SK-N-SH treated with all-trans-retinoic acid at 6 μM for 48 hours (cell line): Measurements from ENCODE around the gene FLAD1.

Experiments used
- ARNTL ChIP-seq: fragments of 450-650 bp; formaldehyde crosslinking; IDR thresholded peaks from 2 replicates; pipeline ENCODE4 v1.5.0; 2020; ENCODE audit warnings: low read depth, mild to moderate bottlenecking, moderate library complexity, borderline replicate concordance
- SNAI2 ChIP-seq: fragments of 250-450 bp; sonication (Bioruptor Pico); IDR thresholded peaks from 2 replicates; pipeline ENCODE4 v1.5.0; 2020; ENCODE audit warnings: mild to moderate bottlenecking, moderate library complexity
- TOX ChIP-seq: fragments of 250-450 bp; sonication (Bioruptor Pico); IDR thresholded peaks from 2 replicates; pipeline ENCODE4 v1.8.0; 2021; ENCODE audit warnings: mild to moderate bottlenecking, moderate library complexity, borderline replicate concordance
- ZFP30 ChIP-seq: fragments of 450-650 bp; formaldehyde crosslinking; IDR thresholded peaks from 2 replicates; pipeline ENCODE4 v1.5.0; 2022; ENCODE audit warnings: mild to moderate bottlenecking, moderate library complexity
- ZNF565 ChIP-seq: fragments of 450-650 bp; formaldehyde crosslinking; conservative IDR thresholded peaks from 2 replicates; pipeline ENCODE4 v1.5.0; 2020; ENCODE audit warnings: low read depth, mild to moderate bottlenecking, moderate library complexity
- ZNF70 ChIP-seq: fragments of 450-650 bp; formaldehyde crosslinking; IDR thresholded peaks from 2 replicates; pipeline ENCODE4 v1.5.0; 2020; ENCODE audit warnings: mild to moderate bottlenecking, moderate library complexity
- ZNF8 ChIP-seq: fragments of 450-650 bp; formaldehyde crosslinking; IDR thresholded peaks from 2 replicates; pipeline ENCODE4 v1.5.0; 2020; ENCODE audit warnings: mild to moderate bottlenecking, moderate library complexity
- TF ChIP-seq, protein P1 (sequence below): fragments of 250-450 bp; sonication (Bioruptor Pico); IDR thresholded peaks from 2 replicates; pipeline ENCODE4 v1.5.0; 2020; ENCODE audit warnings: mild to moderate bottlenecking, moderate library complexity
- TF ChIP-seq, protein P2 (sequence below): fragments of 250-450 bp; sonication (Bioruptor Pico); IDR thresholded peaks from 2 replicates; pipeline ENCODE4 v1.8.0; 2020; ENCODE audit warnings: mild to moderate bottlenecking, moderate library complexity, borderline replicate concordance

DNA sequence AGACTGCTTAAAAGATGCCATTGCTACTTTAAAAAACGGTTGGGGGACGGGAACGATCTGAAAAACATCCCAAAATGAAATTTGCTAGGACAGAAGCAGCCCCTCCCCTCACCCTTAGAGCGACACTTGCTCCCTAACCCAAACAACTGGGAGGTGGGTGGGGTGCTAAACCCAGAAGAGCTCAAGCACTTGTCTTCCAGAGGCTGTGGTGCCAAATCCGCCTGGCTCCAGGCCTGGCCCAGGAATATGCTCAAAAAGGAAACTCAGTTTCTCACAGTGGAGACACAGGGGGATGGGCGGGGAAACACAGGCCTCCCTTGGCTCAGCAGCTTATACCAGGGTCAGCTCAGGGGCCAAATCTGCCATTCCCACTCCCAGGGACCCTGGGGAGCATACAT, 26.6 kb upstream of the FLAD1 start:
- TF ChIP-seq ARNTL (CRISPR knock-in tag) (no peak), ZFP30 (CRISPR knock-in tag) (no peak), SNAI2 (CRISPR knock-in tag) (no peak), TOX (CRISPR knock-in tag) (no peak), ZNF565 (no peak), ZNF70 (CRISPR knock-in tag) (no peak), ZNF8 (CRISPR knock-in tag) (no peak)
- TF ChIP-seq, protein P1, sequence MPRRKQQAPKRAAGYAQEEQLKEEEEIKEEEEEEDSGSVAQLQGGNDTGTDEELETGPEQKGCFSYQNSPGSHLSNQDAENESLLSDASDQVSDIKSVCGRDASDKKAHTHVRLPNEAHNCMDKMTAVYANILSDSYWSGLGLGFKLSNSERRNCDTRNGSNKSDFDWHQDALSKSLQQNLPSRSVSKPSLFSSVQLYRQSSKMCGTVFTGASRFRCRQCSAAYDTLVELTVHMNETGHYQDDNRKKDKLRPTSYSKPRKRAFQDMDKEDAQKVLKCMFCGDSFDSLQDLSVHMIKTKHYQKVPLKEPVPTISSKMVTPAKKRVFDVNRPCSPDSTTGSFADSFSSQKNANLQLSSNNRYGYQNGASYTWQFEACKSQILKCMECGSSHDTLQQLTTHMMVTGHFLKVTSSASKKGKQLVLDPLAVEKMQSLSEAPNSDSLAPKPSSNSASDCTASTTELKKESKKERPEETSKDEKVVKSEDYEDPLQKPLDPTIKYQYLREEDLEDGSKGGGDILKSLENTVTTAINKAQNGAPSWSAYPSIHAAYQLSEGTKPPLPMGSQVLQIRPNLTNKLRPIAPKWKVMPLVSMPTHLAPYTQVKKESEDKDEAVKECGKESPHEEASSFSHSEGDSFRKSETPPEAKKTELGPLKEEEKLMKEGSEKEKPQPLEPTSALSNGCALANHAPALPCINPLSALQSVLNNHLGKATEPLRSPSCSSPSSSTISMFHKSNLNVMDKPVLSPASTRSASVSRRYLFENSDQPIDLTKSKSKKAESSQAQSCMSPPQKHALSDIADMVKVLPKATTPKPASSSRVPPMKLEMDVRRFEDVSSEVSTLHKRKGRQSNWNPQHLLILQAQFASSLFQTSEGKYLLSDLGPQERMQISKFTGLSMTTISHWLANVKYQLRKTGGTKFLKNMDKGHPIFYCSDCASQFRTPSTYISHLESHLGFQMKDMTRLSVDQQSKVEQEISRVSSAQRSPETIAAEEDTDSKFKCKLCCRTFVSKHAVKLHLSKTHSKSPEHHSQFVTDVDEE (CRISPR knock-in tag) = no peak
- TF ChIP-seq, protein P2, sequence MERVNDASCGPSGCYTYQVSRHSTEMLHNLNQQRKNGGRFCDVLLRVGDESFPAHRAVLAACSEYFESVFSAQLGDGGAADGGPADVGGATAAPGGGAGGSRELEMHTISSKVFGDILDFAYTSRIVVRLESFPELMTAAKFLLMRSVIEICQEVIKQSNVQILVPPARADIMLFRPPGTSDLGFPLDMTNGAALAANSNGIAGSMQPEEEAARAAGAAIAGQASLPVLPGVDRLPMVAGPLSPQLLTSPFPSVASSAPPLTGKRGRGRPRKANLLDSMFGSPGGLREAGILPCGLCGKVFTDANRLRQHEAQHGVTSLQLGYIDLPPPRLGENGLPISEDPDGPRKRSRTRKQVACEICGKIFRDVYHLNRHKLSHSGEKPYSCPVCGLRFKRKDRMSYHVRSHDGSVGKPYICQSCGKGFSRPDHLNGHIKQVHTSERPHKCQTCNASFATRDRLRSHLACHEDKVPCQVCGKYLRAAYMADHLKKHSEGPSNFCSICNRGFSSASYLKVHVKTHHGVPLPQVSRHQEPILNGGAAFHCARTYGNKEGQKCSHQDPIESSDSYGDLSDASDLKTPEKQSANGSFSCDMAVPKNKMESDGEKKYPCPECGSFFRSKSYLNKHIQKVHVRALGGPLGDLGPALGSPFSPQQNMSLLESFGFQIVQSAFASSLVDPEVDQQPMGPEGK (CRISPR knock-in tag) = no peak
